Measurements from ENCODE around the gene STX11. TPM values are rescaled to one million over a fixed set of nuclear protein-coding genes. Genes with fewer than 3 reads are reported as not detected.

Gene STX11
- total RNA-seq, 5 donors from 2014 or later (not counting 1 experiment from before 2014, with no cell fraction given) = 4.3 to 12.6 (median 10.7) TPM

GRCh38 chr6:144159223-144159622 is 8.9 kb downstream of the STX11 start:
- Mint-ChIP-seq H3K4me1 (peaks cover 4 to 22% (median 13%) of the 10 kb centered on the region in 3 donors), H3K27me3 (no peaks in the 10 kb centered on the region), H3K36me3 (peaks cover 43% of the 10 kb centered on the region), H3K27ac (no peak overlapping the region), H3K9me3 (no peaks in the 10 kb centered on the region), H3K4me3 (no peak overlapping the region)
- H3K4me3 ChIP-seq (ENCODE audit: control insufficient read depth in 1 of 2, extremely low read depth in 1 of 2, low read length in 1 of 2) = no peak overlapping the region
- DNase-seq (no peak), ATAC-seq (replicated peaks in 1 of 4) (no peak)
- no peaks in the 10 kb centered on the region for H3K9me3 ChIP-seq
- peaks cover 0 to 12% of the 10 kb centered on the region in 2 experiments for H3K4me1 ChIP-seq (ENCODE audit: control insufficient read depth in 1 of 2, extremely low read depth in 1 of 2, insufficient read depth in 2 of 2, low read length in 2 of 2)
- ChIA-PET POLR2A (no interaction called here), CTCF (interaction anchor here (0.7 to 0.8 kb wide), 2 partner anchors 13 to 85 kb away, joined by 3 read pairs; no protein-coding TSS in a partner anchor)
- H3K36me3 ChIP-seq (ENCODE audit: control insufficient read depth in 2 of 2, extremely low read depth in 1 of 2, insufficient read depth in 1 of 2, low read length in 1 of 2) = peaks cover 0 to 2% of the 10 kb centered on the region in 2 donors
- no CpG with 5 or more reads among the region's 5 CpGs for WGBS (ENCODE audit: insufficient coverage)
- H3K27me3 ChIP-seq (replicated peaks in 1 of 2; ENCODE audit: control insufficient read depth in 2 of 2, extremely low read depth in 1 of 2, insufficient read depth in 2 of 2, low read length in 1 of 2) = no peaks in the 10 kb centered on the region
- H3K27ac ChIP-seq (ENCODE audit: low read length) = no peak overlapping the region

DNA sequence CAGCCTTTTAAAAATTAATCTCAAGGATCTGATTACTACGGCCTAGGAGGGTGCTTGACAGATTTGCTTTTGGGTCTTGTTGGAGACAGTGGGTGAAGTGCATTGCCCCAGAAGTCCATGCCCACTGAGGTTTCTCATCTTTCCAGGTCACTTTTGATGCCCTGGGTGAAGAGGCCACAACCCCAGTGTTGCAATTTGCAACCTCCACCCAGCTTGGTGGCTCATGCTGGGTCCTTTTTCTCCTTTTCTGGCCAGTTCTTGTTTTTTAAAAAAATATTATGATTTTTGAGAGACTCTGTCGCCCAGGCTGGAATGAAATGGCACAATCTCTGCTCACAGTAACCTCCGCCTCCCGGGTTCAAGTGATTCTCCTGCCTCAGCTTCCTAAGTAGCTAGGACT is 9.4 kb downstream of the STX11 start:
- no peak for ATAC-seq (replicated peaks in 1 of 4)
- WGBS (ENCODE audit: insufficient coverage) = no CpG with 5 or more reads among the region's 4 CpGs
- Histone ChIP-seq H3K9me3 (no peaks in the 10 kb centered on the region), H3K27me3 (replicated peaks in 1 of 2; ENCODE audit: control insufficient read depth in 2 of 2, extremely low read depth in 1 of 2, insufficient read depth in 2 of 2, low read length in 1 of 2) (no peaks in the 10 kb centered on the region), H3K4me3 (ENCODE audit: control insufficient read depth in 1 of 2, extremely low read depth in 1 of 2, low read length in 1 of 2) (no peak overlapping the region), H3K36me3 (ENCODE audit: control insufficient read depth in 2 of 2, extremely low read depth in 1 of 2, insufficient read depth in 1 of 2, low read length in 1 of 2) (peaks cover 0 to 2% of the 10 kb centered on the region in 2 donors), H3K27ac (ENCODE audit: low read length) (no peak overlapping the region), H3K4me1 (ENCODE audit: control insufficient read depth in 1 of 2, extremely low read depth in 1 of 2, insufficient read depth in 2 of 2, low read length in 2 of 2) (peaks cover 0 to 12% of the 10 kb centered on the region in 2 experiments)
- Mint-ChIP-seq H3K36me3 (peaks cover 41% of the 10 kb centered on the region), H3K27ac (no peak overlapping the region), H3K4me3 (no peak overlapping the region), H3K9me3 (no peaks in the 10 kb centered on the region), H3K27me3 (no peaks in the 10 kb centered on the region), H3K4me1 (peaks cover 4 to 20% (median 11%) of the 10 kb centered on the region in 3 donors)
- ChIA-PET CTCF (interaction anchor here in 1 of 2 donors (0.7 kb wide), 1 partner anchor 85 kb away, joined by 3 read pairs; no protein-coding TSS in a partner anchor), POLR2A (no interaction called here)
- DNase-seq = no peak

DNA sequence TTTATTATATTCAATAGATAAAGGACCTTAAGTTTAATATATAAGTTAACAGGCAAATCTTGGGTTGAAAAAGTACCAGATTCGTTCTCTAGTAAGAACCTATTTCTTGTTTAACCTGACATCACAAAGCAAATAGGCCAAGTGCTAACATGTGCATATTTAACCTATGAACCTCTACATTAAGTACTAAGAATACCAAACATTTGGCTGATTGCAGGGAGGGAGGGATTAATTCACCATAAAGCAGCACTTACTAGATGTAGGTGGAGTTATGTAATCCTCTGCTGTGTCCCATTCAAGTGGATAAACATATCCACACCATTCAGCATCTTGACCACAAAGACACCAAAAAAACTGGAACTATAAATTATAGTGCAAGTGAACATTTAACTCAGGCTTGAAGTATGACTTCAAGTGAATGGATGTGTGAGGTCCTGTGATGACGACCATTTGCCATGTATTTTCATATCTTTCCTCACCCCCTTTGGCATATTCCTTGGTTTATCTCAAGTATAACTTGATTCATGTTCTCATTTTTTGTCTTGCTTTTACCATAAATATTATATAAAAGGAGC is 10.2 kb downstream of the STX11 start:
- no peak overlapping the region for H3K27ac ChIP-seq (ENCODE audit: low read length)
- Mint-ChIP-seq H3K36me3 (peaks cover 37% of the 10 kb centered on the region), H3K4me1 (peaks cover 4 to 17% (median 8%) of the 10 kb centered on the region in 3 donors), H3K9me3 (no peaks in the 10 kb centered on the region), H3K27me3 (no peaks in the 10 kb centered on the region), H3K27ac (no peak overlapping the region), H3K4me3 (no peak overlapping the region)
- H3K4me1 ChIP-seq (ENCODE audit: control insufficient read depth in 1 of 2, extremely low read depth in 1 of 2, insufficient read depth in 2 of 2, low read length in 2 of 2) = peaks cover 0 to 8% of the 10 kb centered on the region in 2 experiments
- DNase-seq (no peak), ATAC-seq (replicated peaks in 1 of 4) (no peak)
- no peak overlapping the region for H3K4me3 ChIP-seq (ENCODE audit: control insufficient read depth in 1 of 2, extremely low read depth in 1 of 2, low read length in 1 of 2)
- ChIA-PET CTCF (no interaction called here), POLR2A (no interaction called here)
- WGBS (ENCODE audit: insufficient coverage) = no CpG with 5 or more reads among the region's 2 CpGs
- no peaks in the 10 kb centered on the region for H3K9me3 ChIP-seq
- H3K27me3 ChIP-seq (replicated peaks in 1 of 2; ENCODE audit: control insufficient read depth in 2 of 2, extremely low read depth in 1 of 2, insufficient read depth in 2 of 2, low read length in 1 of 2) = no peaks in the 10 kb centered on the region
- peaks cover 0 to 2% of the 10 kb centered on the region in 2 donors for H3K36me3 ChIP-seq (ENCODE audit: control insufficient read depth in 2 of 2, extremely low read depth in 1 of 2, insufficient read depth in 1 of 2, low read length in 1 of 2)

GRCh38 chr6:144161975-144162374 is 11.7 kb downstream of the STX11 start:
- no peaks in the 10 kb centered on the region for H3K27me3 Mint-ChIP-seq
- H3K27ac ChIP-seq (ENCODE audit: low read length) = no peak overlapping the region
- no peak for ATAC-seq (replicated peaks in 1 of 4)
- no peaks in the 10 kb centered on the region for H3K9me3 ChIP-seq
- H3K27ac Mint-ChIP-seq = no peak overlapping the region
- H3K4me1 Mint-ChIP-seq = peaks cover 2 to 5% (median 3%) of the 10 kb centered on the region in 3 donors
- H3K4me3 Mint-ChIP-seq = no peak overlapping the region
- WGBS (ENCODE audit: insufficient coverage) = 100% methylated on average over 1 of the region's 5 CpGs
- H3K9me3 Mint-ChIP-seq = no peaks in the 10 kb centered on the region
- DNase-seq = no peak
- ChIA-PET CTCF (interaction anchor here in 1 of 2 donors (0.6 kb wide), 1 partner anchor 166 kb away, joined by 3 read pairs; no protein-coding TSS in a partner anchor), POLR2A (no interaction called here)
- no peak overlapping the region for H3K4me3 ChIP-seq (ENCODE audit: control insufficient read depth in 1 of 2, extremely low read depth in 1 of 2, low read length in 1 of 2)
- peaks cover 0 to 2% of the 10 kb centered on the region in 2 donors for H3K36me3 ChIP-seq (ENCODE audit: control insufficient read depth in 2 of 2, extremely low read depth in 1 of 2, insufficient read depth in 1 of 2, low read length in 1 of 2)
- H3K36me3 Mint-ChIP-seq = peaks cover 26% of the 10 kb centered on the region
- peaks cover 0 to 2% of the 10 kb centered on the region in 2 experiments for H3K4me1 ChIP-seq (ENCODE audit: control insufficient read depth in 1 of 2, extremely low read depth in 1 of 2, insufficient read depth in 2 of 2, low read length in 2 of 2)
- no peaks in the 10 kb centered on the region for H3K27me3 ChIP-seq (replicated peaks in 1 of 2; ENCODE audit: control insufficient read depth in 2 of 2, extremely low read depth in 1 of 2, insufficient read depth in 2 of 2, low read length in 1 of 2)

- WGBS (ENCODE audit: insufficient coverage) = 80% methylated on average over 1 of the region's 7 CpGs
- Mint-ChIP-seq H3K27ac (no peak overlapping the region), H3K4me1 (peaks cover 0 to 5% (median 2%) of the 10 kb centered on the region in 3 donors), H3K4me3 (no peak overlapping the region), H3K9me3 (no peaks in the 10 kb centered on the region), H3K27me3 (no peaks in the 10 kb centered on the region), H3K36me3 (peaks cover 22% of the 10 kb centered on the region)
- Histone ChIP-seq H3K36me3 (ENCODE audit: control insufficient read depth in 2 of 2, extremely low read depth in 1 of 2, insufficient read depth in 1 of 2, low read length in 1 of 2) (peaks cover 0 to 2% of the 10 kb centered on the region in 2 donors), H3K27me3 (replicated peaks in 1 of 2; ENCODE audit: control insufficient read depth in 2 of 2, extremely low read depth in 1 of 2, insufficient read depth in 2 of 2, low read length in 1 of 2) (no peaks in the 10 kb centered on the region), H3K4me3 (ENCODE audit: control insufficient read depth in 1 of 2, extremely low read depth in 1 of 2, low read length in 1 of 2) (no peak overlapping the region), H3K9me3 (no peaks in the 10 kb centered on the region), H3K4me1 (ENCODE audit: control insufficient read depth in 1 of 2, extremely low read depth in 1 of 2, insufficient read depth in 2 of 2, low read length in 2 of 2) (no peaks in the 10 kb centered on the region), H3K27ac (ENCODE audit: low read length) (no peak overlapping the region)
- DNase-seq = no peak
- CTCF ChIA-PET = interaction anchor here in 1 of 2 donors (0.8 kb wide), 1 partner anchor 19 kb away, joined by 3 read pairs; no protein-coding TSS in a partner anchor
- ATAC-seq (replicated peaks in 1 of 4) = no peak
- POLR2A ChIA-PET = interaction anchor here in 1 of 2 donors (0.5 kb wide), 1 partner anchor 51 kb away, joined by 3 read pairs; no protein-coding TSS in a partner anchor
Observed at GRCh38 chr6:144162977-144163376, 12.7 kb downstream of the STX11 start.

- no peaks in the 10 kb centered on the region for H3K9me3 Mint-ChIP-seq
- H3K4me3 Mint-ChIP-seq = no peak overlapping the region
- no peaks in the 10 kb centered on the region for H3K9me3 ChIP-seq
- no peaks in the 10 kb centered on the region for H3K36me3 ChIP-seq (ENCODE audit: control insufficient read depth in 2 of 2, extremely low read depth in 1 of 2, insufficient read depth in 1 of 2, low read length in 1 of 2)
- CTCF ChIA-PET = no interaction called here
- no peaks in the 10 kb centered on the region for H3K27me3 Mint-ChIP-seq
- peaks cover 34% of the 10 kb centered on the region for H3K36me3 Mint-ChIP-seq
- no peaks in the 10 kb centered on the region for H3K27me3 ChIP-seq (replicated peaks in 1 of 2; ENCODE audit: control insufficient read depth in 2 of 2, extremely low read depth in 1 of 2, insufficient read depth in 2 of 2, low read length in 1 of 2)
- WGBS (ENCODE audit: insufficient coverage) = no CpG with 5 or more reads among the region's 5 CpGs
- no peak overlapping the region for H3K27ac Mint-ChIP-seq
- no peak for DNase-seq
- no peak for ATAC-seq (replicated peaks in 1 of 4)
- H3K4me1 ChIP-seq (ENCODE audit: control insufficient read depth in 1 of 2, extremely low read depth in 1 of 2, insufficient read depth in 2 of 2, low read length in 2 of 2) = no peaks in the 10 kb centered on the region
- POLR2A ChIA-PET = interaction anchor here in 1 of 2 donors (0.6 to 0.7 kb wide), 2 partner anchors 31 to 1778 kb away, joined by 3 to 5 read pairs; no protein-coding TSS in a partner anchor
- H3K4me3 ChIP-seq (ENCODE audit: control insufficient read depth in 1 of 2, extremely low read depth in 1 of 2, low read length in 1 of 2) = no peak overlapping the region
- peaks cover 0 to 5% (median 2%) of the 10 kb centered on the region in 3 donors for H3K4me1 Mint-ChIP-seq
- no peak overlapping the region for H3K27ac ChIP-seq (ENCODE audit: low read length)
Observed at GRCh38 chr6:144165784-144166183, 15.5 kb downstream of the STX11 start.

All from T-cell (primary cell).